Frontal cortex (tissue), 4 donors: ENCODE data around the gene SPATA32. TPM values are rescaled to one million over a fixed set of nuclear protein-coding genes. Genes with fewer than 3 reads are reported as not detected.
"Not testable (repeated sequence)": the region's sequence is repeated elsewhere in the genome, so short reads cannot be mapped to it uniquely, and the experiment has no call there.

Source experiments
- DNase-seq, 2 donors: peaks; one replicate each; pipeline ENCODE4 v3.0.0; 2012; ENCODE audit warnings: low spot score in 2 of 2
- FAIRE-seq: peaks from 2 replicates; lab custom pipeline; 2012; peaks lifted over from hg19 to GRCh38; lab: Jason Lieb, UNC
- total RNA-seq: library from RNA; depleted of rRNA; stranded (reverse); fragments of >200 nt; gene quantifications from one replicate; pipeline ENCODE4 v1.2.3, GENCODE V29; 2014
- donor health status: control.
- donor health status: control.
- donor health status: control.

The SPATA32 gene, protein sequence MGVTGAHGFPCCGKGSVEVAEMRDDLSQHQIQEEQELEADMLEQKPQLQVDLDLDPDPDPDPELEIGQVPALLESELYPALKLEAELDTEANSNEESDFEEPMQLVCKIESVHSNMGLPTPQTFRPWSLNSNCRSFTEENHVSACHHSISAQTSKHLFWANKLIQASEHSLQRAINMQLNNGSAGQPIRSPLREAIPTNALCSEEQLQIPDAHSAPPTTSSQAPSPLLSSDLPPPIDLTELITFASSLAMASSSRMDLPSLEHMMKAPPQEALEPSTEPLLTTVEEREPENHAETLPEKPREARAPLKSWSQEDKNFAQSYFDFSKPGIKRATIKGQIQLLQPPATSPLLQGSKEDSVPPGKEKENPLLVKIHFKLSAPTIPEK
- total RNA-seq, result not detected

DNA sequence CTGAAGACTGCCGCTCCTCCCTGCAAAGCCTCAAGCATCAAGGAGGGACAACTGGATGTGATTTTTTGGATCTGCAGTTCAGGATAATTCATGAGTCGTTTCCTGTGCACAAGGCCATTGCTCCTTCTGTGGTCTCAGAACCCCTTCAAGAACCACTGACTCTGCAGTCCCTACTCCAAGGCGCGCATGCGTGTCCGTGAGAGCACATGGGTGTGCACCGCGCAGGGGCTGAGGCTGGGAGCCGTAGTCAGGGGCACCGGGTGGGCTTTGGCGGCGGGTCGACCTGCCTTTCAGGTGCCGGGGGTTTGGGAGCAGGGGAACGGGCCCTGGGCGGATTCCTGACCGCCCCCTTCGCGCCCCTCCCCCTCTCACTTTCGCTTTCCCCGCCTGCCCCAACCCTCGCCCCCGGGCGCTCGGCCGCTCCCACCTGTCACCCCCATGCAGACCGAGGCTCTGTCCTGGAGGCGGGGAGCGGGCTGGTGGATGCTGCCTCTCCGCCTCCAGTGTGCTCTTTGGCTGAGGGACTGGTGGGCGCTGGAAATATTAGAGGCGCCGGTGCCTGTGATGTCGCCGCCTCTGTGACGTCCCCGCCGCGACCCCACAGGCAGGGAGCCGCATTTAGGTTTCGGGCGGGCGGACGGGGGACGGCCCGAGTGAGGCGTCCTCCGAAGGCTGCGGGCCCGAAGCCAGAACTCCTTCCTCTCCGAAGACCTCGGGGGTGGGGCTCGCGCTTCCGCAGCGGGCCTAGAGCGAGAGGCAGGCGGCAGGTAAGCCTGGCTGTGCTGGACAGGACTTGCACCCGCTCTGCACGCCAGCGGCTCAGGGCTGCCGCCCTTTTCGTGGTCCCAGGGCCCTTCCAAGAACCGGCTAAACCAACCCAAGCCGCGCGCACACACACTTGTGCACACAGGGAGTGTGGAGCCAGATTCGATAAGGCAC, at the start of gene SPATA32:
Gene SPATA32, minus strand, starts transcription at position 518 of the 939 bp plus-strand sequence. Its CDS starts 78 bp downstream, at position 440.
- peak in 1 of 2 donors; percentile 60 for DNase-seq

DNA sequence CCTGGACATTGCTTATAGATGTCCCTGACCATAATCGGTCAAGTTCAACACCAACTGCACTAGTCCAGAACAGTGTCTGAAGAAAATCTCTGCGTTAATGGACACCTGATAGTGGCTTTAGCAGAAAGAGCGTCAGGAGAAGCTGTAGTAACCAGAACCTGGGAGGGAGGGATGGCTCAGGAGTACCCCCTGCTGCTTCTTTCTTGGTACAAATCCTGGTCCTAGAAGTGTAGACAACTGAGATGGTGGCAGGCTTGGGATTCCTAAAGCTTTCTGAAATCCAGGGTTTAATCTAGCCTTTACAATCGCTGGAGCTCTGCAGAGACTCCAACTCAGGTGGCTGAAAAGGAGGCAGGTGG, 49.5 kb upstream of the SPATA32 start:
- DNase-seq (no peak), FAIRE-seq (no peak)

More for the DNA sequence above, at the start of gene SPATA32:
- FAIRE-seq, result no peak

DNA sequence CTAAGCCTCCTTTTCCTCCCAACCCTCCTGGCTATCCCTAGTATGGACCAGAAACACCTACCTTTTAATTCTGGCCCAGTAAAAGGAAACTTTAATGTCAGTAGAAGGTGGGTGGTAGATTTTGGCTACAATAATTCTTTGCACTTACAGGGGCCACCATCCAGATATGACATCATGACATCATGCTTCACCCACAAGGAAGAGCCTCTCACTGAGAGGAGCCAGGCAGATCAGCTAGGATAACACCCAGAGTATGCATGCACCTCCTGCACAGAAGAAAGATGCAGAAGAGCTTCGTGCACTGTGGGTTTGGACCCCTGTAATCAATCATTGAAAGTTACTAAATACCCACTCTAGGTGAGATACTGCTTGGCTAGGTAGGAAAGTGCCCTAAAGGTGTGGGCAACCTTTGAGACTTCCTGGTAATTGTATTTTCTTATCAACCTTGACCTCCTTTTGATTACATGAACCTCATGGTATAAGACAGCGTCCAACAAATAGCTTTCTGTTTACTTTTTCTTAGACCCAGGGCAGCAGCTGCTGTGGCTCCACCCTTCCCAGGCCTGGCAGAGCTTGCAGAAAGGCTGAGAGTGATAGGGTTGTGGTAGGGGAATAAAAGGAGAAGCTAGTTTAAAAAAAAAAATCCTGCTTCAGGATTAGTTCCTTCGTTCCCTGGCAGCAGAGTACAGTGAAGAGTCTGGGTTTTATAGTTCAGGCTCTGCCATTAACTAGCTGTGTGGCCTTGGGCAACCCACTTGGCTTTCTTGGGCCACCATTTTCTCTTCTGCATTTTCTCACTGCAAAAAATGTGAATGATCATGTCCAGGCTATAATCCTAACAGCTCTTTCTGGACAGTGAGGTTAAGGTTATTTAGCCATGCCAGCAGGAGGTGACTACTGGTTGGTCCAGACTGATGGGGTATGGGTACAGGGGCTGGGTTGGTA, 48.8 kb upstream of the SPATA32 start:
- FAIRE-seq, result no peak
- no peak for DNase-seq

DNA sequence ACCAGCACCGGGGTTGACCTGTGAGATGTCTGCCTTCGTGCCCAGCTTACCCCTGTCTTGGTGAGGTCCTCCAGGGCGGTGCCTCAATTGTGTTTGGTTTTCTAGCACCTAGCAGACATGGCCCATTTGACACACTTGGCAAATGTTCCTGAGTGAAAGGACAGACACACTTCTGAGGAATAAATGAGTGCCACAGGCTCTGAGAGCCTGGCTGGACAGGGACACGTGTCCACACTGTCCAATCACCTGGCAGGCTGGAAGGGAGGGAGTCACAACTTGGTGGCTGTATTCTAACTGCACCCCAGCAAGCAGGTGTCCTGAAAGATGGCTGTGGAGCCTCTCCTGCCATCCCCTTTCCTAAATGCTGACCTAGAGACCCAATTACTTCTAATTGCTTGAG, 47.5 kb upstream of the SPATA32 start:
- DNase-seq (no peak), FAIRE-seq (no peak)

DNA sequence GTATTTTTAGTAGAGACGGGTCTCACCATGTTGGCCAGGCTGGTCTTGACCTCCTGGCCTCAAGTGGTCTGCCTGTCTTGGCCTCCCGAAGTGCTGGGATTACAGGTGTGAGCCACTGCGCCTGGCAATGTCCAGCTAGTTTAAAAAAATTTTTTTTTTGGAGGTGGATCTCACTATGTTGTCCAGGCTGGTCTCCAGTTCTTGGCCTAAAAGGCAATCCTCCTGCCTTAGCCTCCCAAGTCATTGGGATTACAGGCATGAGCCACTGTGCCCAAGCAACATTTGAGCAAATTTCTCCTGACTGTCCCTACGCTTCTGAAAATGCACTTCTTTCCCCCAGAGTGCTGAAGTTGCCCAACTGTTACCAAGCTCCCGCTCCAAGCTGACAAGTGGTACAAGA, 46.9 kb upstream of the SPATA32 start:
- no peak for FAIRE-seq
- DNase-seq, result no peak

DNA sequence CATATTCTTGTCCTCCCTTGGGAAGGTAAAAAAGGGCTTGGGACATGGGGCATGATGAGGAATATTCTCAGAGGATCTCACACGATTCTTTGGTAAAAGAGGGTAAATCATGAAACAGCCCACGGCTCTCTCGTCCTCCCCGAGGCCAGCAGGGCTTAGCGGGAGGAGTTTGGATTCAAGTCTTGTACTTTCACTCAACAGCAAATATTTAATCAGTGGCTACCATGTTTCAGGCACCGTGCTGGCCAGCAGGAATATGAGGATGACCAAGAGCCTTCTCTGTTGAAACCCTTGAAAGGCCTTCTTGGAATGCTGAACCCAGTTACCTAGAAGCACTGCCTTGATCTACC, 46.1 kb upstream of the SPATA32 start:
- DNase-seq, result no peak
- no peak for FAIRE-seq

DNA sequence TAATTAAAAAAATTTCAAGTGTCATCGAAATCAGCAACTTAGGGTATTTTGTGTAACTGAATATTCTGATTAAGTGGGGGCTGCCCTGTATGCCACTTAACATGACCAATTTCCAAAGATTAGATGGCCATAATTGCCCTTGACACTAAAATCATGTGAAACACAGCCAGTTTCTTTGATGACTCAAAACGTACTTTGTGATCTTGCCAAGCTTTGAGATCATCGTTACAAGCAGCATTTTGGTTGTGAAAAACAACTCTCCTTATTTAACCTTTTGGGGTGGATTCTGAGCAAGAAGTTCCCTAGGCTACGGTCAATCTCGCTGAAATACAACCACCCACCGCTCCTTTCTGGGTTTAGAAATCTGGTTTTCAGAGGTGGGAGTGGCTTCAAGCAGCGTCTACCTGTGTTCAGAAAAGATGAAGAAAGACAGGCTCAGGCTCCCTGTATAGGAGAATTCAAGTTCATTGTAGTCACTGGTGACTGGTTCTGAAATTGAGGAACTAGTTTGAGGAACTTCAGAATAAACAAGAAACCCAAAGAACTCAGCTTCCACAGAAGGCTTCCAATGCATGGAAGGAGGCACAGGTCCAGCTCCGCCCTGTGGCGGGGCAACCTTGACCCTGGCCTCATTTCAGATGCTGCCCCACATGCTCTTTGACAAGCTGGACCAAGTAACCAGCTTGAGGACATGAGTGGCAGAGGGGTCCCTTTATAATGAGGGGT, 45.6 kb upstream of the SPATA32 start:
- FAIRE-seq (no peak), DNase-seq (peak in 1 of 2 donors; percentile 59)

DNA sequence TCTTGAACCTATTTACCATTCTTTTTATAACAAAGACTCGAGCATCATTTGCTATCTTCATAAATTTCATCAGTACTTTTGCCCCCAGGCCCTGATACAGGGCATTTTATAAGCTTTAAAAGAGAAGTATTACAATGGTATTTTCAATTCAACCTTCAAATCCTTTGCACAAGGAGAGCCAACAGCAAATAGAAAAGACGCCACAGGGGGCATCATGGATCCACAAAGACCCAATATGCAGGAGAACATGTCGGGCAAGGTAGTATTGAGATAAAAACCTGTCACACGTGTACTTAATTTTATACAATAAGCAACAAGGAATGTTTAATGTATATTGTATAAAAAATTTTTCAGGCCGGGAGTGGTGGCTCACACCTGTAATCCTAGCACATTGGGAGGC, 44.7 kb upstream of the SPATA32 start:
- DNase-seq (no peak), FAIRE-seq (no peak)

DNA sequence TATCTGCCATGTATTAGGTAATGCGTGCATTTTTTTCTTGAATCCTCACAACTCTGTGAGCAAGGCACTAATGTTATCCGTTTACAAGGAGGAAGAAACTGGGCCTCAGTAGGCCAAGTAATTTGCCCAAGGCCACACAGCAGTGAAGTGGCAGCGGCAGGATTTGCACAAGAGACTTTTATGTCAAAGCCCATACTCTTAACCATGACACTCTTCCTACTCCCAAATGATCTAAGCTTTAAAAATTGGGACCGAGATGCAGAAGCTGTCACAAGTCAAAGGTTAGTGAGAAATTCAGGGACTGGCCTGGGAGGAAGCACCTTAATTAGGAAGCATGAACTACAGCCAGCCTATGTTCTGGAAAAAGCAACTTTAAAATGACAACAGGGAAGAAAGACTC, 44.2 kb upstream of the SPATA32 start:
- FAIRE-seq, result no peak

DNA sequence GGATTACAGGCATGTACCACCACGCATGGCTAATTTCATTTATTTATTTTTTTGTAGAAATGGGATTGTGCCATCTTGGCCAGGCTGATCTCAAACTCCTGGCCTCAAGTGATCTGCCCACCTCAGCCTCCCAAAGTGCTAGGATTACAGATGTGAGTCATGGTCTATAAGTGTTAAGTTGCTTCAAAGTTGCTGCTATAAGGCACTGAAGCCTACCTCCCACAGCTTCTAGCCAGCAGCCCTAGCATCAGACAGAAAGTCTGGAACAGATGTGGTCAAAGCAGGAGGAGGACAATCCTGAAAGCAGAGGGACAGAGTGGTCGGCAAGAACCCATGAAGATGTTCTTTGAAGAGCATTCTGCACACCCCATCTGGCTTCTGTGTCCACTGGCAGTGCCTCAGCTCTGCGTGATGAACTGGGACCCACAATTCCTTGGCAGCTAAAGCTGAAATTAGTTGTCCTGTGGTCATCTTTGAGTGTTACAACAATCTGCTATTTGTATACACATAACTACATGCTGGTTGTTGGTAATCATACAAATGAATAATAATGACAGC, 43.7 kb upstream of the SPATA32 start:
- no peak for DNase-seq

More for the DNA sequence above, 44.2 kb upstream of the SPATA32 start:
- no peak for DNase-seq

DNA sequence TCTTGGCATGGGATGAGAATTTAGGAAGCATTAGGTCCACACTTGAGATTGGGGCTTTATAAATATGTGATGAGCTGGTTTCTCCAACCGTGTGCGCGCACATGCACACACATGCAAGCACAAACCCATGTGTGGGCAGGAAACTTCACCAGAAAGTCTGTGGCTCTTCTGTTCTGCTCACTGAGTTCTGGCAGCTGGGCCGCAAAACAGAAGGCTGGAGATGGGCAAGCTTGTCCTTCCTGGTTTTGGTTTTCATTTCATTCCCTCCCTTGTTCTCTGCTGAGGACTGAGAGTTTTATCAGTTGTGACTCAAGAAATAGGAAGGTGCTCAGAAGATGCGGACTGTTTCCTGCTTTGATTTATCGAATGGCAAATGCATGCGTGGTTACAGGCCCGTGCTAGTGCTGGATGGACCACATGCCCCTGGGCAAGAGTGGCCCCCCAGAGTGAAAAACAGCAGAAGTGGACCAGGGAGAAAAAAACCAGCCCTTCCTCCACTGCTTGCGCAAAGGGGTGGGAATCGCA, 40.8 kb upstream of the SPATA32 start:
- no peak for FAIRE-seq
- DNase-seq, result no peak

More for the DNA sequence above, 43.7 kb upstream of the SPATA32 start:
- FAIRE-seq, result no peak

DNA sequence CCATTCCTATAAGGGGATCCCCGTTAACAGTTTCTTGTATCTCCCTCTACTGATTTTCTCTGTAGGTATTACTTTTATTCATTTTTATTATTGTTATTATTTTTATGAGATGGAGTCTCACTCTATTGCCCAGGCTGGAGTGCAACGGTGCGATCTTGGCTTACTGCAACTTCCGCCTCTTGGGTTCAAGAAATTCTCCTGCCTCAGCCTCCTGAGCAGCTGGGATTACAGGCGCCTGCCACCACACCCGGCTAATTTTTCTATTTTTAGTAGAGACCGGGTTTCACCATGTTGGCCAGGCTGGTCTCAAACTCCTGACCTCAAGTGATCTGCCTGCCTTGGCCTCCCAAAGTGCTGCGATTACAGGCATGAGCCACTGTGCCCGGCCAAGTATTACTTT, 40.3 kb upstream of the SPATA32 start:
- not testable (repeated sequence) for FAIRE-seq, DNase-seq

DNA sequence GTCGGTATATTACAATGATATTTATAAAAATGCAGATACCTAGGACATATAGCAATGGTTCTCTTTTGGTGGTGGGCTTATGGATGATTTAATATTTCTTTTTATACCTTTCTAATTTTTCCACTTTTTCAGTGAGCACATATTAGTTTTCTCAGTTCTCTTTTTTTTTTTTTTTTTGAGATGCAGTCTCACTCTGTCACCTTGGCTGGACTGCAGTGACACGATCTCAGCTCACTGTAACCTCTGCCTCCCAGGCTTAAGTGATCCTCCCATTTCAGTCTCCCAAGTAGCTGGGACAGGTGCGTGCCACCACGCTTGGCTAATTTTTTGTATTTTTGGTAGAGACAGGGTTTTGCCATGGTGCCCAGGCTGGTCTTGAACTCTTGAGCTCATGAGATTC, 39.8 kb upstream of the SPATA32 start:
- DNase-seq, result no peak
- no peak for FAIRE-seq

DNA sequence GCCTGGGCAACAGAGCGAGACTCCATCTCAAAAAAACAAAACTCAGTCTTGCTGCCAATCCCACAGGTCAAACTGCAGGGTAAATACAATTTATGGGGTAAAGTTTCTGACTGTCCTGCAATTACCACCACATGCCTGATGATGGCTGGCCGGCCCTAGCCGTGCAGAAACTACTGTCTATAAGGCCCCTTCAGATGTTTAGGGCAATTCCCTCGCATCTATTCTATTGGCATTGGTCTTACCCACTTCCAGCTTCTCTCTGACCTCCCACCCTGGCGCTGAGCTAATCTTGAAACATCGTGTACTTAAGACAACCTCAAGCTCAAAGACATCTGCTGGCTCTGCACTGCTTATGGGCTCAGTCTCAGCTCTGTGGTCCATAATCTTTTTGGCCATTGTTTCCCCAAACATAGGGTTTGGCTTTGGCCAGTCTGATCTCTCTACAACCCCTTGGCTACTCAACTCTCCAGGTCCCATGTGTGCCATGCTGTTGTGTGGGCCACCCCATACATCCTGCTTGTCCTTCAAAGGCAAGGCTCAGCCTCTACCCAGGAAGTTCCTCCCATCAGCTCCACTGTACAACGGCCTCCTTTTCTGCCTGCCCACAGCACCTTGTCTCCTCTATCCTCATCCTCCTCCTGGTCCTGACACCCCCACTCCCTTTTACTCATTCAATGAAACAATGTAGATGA, 38.3 kb upstream of the SPATA32 start:
- FAIRE-seq, result no peak

DNA sequence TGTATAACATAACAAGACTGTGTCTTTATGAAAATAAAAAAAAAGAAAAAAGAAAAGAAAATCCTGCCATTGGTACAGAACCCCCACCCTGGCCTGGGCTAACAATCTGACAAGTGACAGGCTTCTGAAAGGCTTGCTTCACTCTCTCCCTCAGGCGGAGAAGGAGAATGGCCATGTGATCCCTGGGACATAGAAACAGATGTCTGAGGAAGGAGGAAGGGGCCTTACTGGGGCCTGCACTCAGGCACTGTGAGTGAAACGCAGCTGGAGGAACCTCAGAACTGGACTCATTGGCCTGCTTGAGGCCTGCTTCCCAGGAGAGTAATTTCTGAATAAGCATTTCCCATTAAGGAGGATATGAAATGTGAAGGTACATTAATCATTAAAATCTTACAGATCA, 37.5 kb upstream of the SPATA32 start:
- FAIRE-seq (no peak), DNase-seq (no peak)

More for the DNA sequence above, 38.3 kb upstream of the SPATA32 start:
- no peak for DNase-seq

DNA sequence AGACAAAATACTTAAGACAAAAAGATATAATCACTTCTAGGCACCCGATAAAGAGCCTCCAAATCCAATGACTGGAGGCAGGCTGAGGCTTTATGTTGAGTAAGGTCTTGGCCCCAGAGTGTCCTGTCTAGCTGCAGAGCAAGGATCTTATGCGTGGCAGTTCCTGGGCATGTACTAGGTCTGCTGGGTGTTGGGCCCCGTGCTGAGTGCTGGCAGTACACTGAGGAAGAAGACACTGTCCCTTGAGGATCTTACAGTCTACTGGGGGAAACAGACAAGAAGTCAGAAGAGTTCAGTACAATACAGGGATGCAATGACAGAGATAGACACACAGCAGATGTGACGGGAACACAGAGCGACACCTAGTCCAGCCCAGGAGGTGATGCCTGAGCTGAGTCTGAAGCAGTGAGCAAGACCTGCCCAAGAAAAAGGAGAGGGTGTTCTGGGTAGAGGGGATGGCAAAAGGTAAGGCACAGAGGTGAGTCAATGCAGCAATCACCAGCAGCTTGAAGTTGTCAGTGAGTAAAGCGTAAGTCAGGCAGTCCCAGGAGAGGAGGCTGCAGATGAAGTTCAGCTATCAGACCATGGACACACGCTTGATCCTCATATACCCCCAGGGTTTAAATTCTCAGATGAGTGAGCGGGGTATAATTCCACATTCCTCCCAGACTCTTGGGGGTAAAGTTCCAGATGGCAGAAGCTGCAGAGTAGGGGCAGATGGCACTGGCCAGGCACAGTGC, 36.8 kb upstream of the SPATA32 start:
- FAIRE-seq, result no peak

DNA sequence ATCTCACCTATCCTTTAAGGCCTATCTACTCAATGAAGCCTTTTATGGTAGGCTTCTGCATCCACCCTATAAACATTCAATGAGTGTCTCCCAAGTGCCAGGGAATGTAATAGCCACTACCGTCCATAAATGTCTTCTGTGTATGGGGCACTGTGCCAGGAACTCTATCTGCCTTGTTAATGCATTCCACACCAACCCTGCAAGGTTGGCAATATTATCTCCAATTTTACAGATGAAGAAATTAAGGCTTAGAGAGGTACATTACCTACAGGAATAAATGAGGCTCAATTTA, 34.9 kb upstream of the SPATA32 start:
- DNase-seq, result no peak
- no peak for FAIRE-seq

More for the DNA sequence above, 36.8 kb upstream of the SPATA32 start:
- no peak for DNase-seq
